Measurements from ENCODE around the gene OR2T12. TPM values are rescaled to one million over a fixed set of nuclear protein-coding genes. Genes with fewer than 3 reads are reported as not detected.
"Not testable (repeated sequence)": the region's sequence is repeated elsewhere in the genome, so short reads cannot be mapped to it uniquely, and the experiment has no call there.

OR2T12 gene
- total and polyA plus RNA-seq, 2 experiments from 2014 or later: not detected

DNA sequence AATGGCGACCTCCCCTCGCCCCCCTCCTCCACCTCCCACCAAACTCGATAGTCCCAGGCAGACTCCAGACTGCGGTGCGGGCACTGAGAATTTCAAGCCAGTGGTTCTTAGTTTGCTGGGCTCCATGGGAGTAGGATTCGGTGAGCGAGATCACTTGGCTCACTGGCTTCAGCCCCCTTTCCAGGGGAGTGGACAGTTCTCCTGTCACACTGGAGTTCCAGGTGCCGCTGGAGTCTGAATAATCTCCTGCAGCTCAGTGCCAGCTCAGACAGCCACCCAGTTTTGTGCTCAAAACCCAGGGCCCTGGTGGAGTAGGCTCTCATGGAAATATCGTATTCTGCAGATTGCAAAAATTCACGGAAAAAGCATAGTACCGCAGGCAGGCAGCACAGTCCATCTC lies 13.6 kb upstream of the OR2T12 start:
- Histone ChIP-seq H3K9me3 (ENCODE audit: low read depth) (no peaks in the 10 kb centered on the region), H3K27ac (no peak overlapping the region), H3K36me3 (replicated peaks; ENCODE audit: insufficient read depth, low read depth) (no peaks in the 10 kb centered on the region), H2AFZ (no peak overlapping the region), H3K4me2 (no peak overlapping the region), H3K27me3 (no peaks in the 10 kb centered on the region), H3K4me1 (ENCODE audit: insufficient read depth) (no peaks in the 10 kb centered on the region), H3K79me2 (no peaks in the 10 kb centered on the region), H3K9me2 (replicated peaks; ENCODE audit: insufficient read depth) (no peaks in the 10 kb centered on the region), H3K4me3 (no peak overlapping the region), H4K20me1 (ENCODE audit: insufficient read depth, poor library complexity, severe bottlenecking) (no peaks in the 10 kb centered on the region)
- TF ChIP-seq EZH2 (IDR thresholded peaks at IDR 0.05; ENCODE audit: borderline replicate concordance) (no peak), EZH2phosphoT487 (IDR thresholded peaks at IDR 0.05; ENCODE audit: low read depth, severe bottlenecking, unreplicated experiment) (no peak)
- TF ChIP-seq, protein P1, sequence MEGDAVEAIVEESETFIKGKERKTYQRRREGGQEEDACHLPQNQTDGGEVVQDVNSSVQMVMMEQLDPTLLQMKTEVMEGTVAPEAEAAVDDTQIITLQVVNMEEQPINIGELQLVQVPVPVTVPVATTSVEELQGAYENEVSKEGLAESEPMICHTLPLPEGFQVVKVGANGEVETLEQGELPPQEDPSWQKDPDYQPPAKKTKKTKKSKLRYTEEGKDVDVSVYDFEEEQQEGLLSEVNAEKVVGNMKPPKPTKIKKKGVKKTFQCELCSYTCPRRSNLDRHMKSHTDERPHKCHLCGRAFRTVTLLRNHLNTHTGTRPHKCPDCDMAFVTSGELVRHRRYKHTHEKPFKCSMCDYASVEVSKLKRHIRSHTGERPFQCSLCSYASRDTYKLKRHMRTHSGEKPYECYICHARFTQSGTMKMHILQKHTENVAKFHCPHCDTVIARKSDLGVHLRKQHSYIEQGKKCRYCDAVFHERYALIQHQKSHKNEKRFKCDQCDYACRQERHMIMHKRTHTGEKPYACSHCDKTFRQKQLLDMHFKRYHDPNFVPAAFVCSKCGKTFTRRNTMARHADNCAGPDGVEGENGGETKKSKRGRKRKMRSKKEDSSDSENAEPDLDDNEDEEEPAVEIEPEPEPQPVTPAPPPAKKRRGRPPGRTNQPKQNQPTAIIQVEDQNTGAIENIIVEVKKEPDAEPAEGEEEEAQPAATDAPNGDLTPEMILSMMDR (IDR thresholded peaks at IDR 0.05; ENCODE audit: poor library complexity): no peak
- 70% methylated on average over 11 of the region's 11 CpGs for WGBS (ENCODE audit: low lambda C conversion rate, missing lambda C conversion rate)
- DNase-seq (ENCODE audit: low spot score): no peak

DNA sequence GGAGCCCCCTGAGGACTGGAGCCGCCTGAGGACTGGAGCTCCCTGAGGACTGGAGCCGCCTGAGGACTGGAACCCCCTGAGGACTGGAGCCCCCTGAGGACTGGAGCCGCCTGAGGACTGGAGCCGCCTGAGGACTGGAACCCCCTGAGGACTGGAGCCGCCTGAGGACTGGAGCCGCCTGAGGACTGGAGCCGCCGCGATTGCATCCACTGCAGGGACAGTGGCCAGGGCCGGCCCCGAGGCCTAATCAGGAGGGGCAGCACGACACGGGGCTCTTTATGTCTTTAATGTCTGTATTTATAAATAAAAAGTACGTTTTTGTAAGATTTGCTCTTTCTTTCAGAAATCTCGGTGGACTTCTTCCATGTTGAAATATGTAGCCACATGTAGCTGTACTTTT lies 3.5 kb upstream of the OR2T12 start:
- not testable (repeated sequence) for H3K4me2 ChIP-seq; H4K20me1 ChIP-seq (ENCODE audit: insufficient read depth, poor library complexity, severe bottlenecking); H3K4me1 ChIP-seq (ENCODE audit: insufficient read depth); H3K9me3 ChIP-seq (ENCODE audit: low read depth); H3K4me3 ChIP-seq; H3K79me2 ChIP-seq; H3K36me3 ChIP-seq (replicated peaks; ENCODE audit: insufficient read depth, low read depth); H3K27me3 ChIP-seq; H2AFZ ChIP-seq; H3K9me2 ChIP-seq (replicated peaks; ENCODE audit: insufficient read depth); DNase-seq (ENCODE audit: low spot score); H3K27ac ChIP-seq
- WGBS (ENCODE audit: low lambda C conversion rate, missing lambda C conversion rate): 83% methylated on average over 9 of the region's 15 CpGs

DNA sequence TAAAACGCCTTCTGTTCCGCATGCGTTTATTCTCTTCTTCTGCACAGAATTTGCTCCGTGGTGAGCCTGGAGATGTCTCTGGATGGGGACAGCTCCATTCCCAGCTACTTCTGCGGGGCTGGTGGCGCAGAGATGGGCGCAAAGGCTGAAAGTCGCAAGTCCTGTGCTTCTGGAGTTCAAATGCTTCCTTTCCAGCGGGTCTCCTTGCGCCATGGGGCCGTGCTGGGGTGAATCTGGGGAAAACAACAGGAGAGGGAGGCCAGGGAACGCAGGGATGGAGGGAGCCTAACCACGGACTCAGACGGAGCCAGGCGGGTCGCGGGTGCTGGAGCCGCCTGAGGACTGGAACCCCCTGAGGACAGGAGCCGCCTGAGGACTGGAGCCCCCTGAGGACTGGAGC lies 2.9 kb upstream of the OR2T12 start:
- Histone ChIP-seq H3K36me3 (replicated peaks; ENCODE audit: insufficient read depth, low read depth) (no peaks in the 10 kb centered on the region), H3K4me2 (no peak overlapping the region), H3K4me3 (no peak overlapping the region), H3K27me3 (no peaks in the 10 kb centered on the region), H2AFZ (no peak overlapping the region), H3K4me1 (ENCODE audit: insufficient read depth) (no peaks in the 10 kb centered on the region), H3K9me3 (ENCODE audit: low read depth) (no peaks in the 10 kb centered on the region), H3K9me2 (replicated peaks; ENCODE audit: insufficient read depth) (no peaks in the 10 kb centered on the region), H3K27ac (no peak overlapping the region), H3K79me2 (no peaks in the 10 kb centered on the region), H4K20me1 (ENCODE audit: insufficient read depth, poor library complexity, severe bottlenecking) (no peaks in the 10 kb centered on the region)
- WGBS (ENCODE audit: low lambda C conversion rate, missing lambda C conversion rate): 83% methylated on average over 19 of the region's 19 CpGs
- no peak for TF ChIP-seq EZH2 (IDR thresholded peaks at IDR 0.05; ENCODE audit: borderline replicate concordance)
- no peak for TF ChIP-seq EZH2phosphoT487 (IDR thresholded peaks at IDR 0.05; ENCODE audit: low read depth, severe bottlenecking, unreplicated experiment)
- no peak for DNase-seq (ENCODE audit: low spot score)

DNA sequence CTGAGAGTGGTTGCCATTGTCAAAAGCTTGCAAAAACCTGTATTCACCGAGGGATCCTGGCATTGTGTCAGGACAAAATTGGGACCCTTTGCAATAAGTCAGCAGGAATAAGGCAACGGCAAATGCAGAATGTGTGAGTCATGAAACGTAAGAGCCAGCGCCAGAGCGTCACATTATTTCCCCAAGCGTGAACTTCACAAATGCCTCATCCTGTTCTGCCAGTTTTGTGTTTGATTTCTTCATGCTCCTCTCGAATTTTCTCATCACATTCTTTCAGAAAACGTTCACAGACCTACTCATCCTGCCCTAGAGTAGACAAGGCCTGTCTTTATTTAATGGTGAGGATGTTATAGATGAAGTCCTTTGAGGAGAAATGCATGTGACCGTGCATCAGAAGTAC lies 2.4 kb upstream of the OR2T12 start:
- not testable (repeated sequence) for H3K4me2 ChIP-seq; H3K4me1 ChIP-seq (ENCODE audit: insufficient read depth); H3K27ac ChIP-seq; H3K27me3 ChIP-seq; H3K79me2 ChIP-seq; H3K36me3 ChIP-seq (replicated peaks; ENCODE audit: insufficient read depth, low read depth); H3K9me2 ChIP-seq (replicated peaks; ENCODE audit: insufficient read depth); H3K9me3 ChIP-seq (ENCODE audit: low read depth); H2AFZ ChIP-seq; H3K4me3 ChIP-seq; H4K20me1 ChIP-seq (ENCODE audit: insufficient read depth, poor library complexity, severe bottlenecking); DNase-seq (ENCODE audit: low spot score)
- 60% methylated on average over 9 of the region's 9 CpGs for WGBS (ENCODE audit: low lambda C conversion rate, missing lambda C conversion rate)

DNA sequence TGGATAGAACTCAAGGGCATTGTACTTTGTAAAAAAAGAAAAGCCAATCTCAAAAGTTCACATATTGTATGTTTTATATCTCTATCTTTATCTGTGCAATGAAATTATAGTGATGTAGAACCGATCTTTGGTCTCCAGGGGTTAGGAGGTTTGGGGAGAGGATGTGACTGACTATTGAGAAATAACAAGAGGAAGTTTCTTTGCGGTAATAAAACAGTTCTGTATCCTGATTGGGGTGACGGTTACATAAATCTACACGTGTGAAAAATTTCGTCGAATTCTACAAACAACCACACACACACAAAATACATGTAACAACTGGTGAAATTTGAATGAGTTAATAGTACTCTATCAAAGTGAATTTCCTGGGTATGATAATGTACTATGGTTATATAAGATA lies 14.8 kb downstream of the OR2T12 start:
- DNase-seq (ENCODE audit: low spot score): no peak
- H4K20me1 ChIP-seq (ENCODE audit: insufficient read depth, poor library complexity, severe bottlenecking): no peaks in the 10 kb centered on the region
- no peak overlapping the region for H3K4me3 ChIP-seq
- TF ChIP-seq EZH2phosphoT487 (IDR thresholded peaks at IDR 0.05; ENCODE audit: low read depth, severe bottlenecking, unreplicated experiment): no peak
- TF ChIP-seq EZH2 (IDR thresholded peaks at IDR 0.05; ENCODE audit: borderline replicate concordance): no peak
- TF ChIP-seq, protein P1 (IDR thresholded peaks at IDR 0.05; ENCODE audit: poor library complexity): no peak
- WGBS (ENCODE audit: low lambda C conversion rate, missing lambda C conversion rate): 39% methylated on average over 6 of the region's 6 CpGs
- no peaks in the 10 kb centered on the region for H3K9me2 ChIP-seq (replicated peaks; ENCODE audit: insufficient read depth)
- no peaks in the 10 kb centered on the region for H3K4me1 ChIP-seq (ENCODE audit: insufficient read depth)
- H3K27ac ChIP-seq: no peak overlapping the region
- no peaks in the 10 kb centered on the region for H3K9me3 ChIP-seq (ENCODE audit: low read depth)
- no peaks in the 10 kb centered on the region for H3K27me3 ChIP-seq
- H3K36me3 ChIP-seq (replicated peaks; ENCODE audit: insufficient read depth, low read depth): no peaks in the 10 kb centered on the region
- no peaks in the 10 kb centered on the region for H3K79me2 ChIP-seq
- no peak overlapping the region for H2AFZ ChIP-seq
- no peak overlapping the region for H3K4me2 ChIP-seq
